Heart left ventricle (tissue), 16 donors: ENCODE data around the gene C13orf42. TPM values are rescaled to one million over a fixed set of nuclear protein-coding genes. Genes with fewer than 3 reads are reported as not detected.

Source experiments
- ATAC-seq, 4 donors: fragments of 200-7000 bp; cut with Tn5 transposase; one replicate each; pipeline ENCODE4 v1.9.1; 2020 to 2022; ENCODE audit warnings: moderate library complexity in 4 of 4, mild to moderate bottlenecking in 3 of 4, moderate number of reproducible peaks in 1 of 4
- DNase-seq, 5 donors: peaks; one replicate each; pipeline ENCODE4 v3.0.0-alpha.2; 2020
- H3K27ac ChIP-seq, 12 donors: fragments of 200-600 bp; sonication (generic) in 4 of 12; one replicate each; pipeline versions ENCODE4 v1.5.0 to v1.8.0; 2016 to 2022; ENCODE audit warnings: mild to moderate bottlenecking in 2 of 12
- H3K27me3 ChIP-seq, 9 donors: fragments of 200-600 bp; sonication (generic) in 2 of 9; one replicate each; pipeline versions ENCODE4 v1.5.1 to v1.8.0; 2016 to 2022; ENCODE audit warnings: mild to moderate bottlenecking in 3 of 9
- H3K36me3 ChIP-seq, 9 donors: fragments of 200-600 bp; sonication (generic) in 2 of 9; one replicate each; pipeline versions ENCODE4 v1.5.0 to v1.8.0; 2018 to 2022; ENCODE audit warnings: mild to moderate bottlenecking in 2 of 9
- H3K4me1 ChIP-seq, 12 donors: fragments of 200-600 bp; sonication (generic) in 4 of 12; one replicate each; pipeline versions ENCODE4 v1.5.0 to v1.8.0; 2016 to 2022; ENCODE audit warnings: mild to moderate bottlenecking in 3 of 12
- H3K4me3 ChIP-seq, 12 donors: fragments of 200-600 bp; sonication (generic) in 4 of 12; one replicate each; pipeline versions ENCODE4 v1.5.0 to v1.8.0; 2017 to 2022; ENCODE audit warnings: mild to moderate bottlenecking in 9 of 12, moderate library complexity in 4 of 12
- H3K9me3 ChIP-seq, 12 donors: fragments of 200-600 bp; sonication (generic) in 4 of 12; one replicate each; pipeline versions ENCODE4 v1.5.0 to v1.8.0; 2016 to 2022; ENCODE audit warnings: mild to moderate bottlenecking in 1 of 12
- CTCF ChIP-seq, 12 donors: fragments of 200-600 bp; sonication (generic) in 4 of 12; IDR thresholded peaks; one replicate each; pipeline versions ENCODE4 v1.5.0 to v1.8.0; 2018 to 2022; ENCODE audit warnings: antibody characterized with exemption in 12 of 12, mild to moderate bottlenecking in 5 of 12
- POLR2A ChIP-seq, 2 donors: fragments of 450-650 bp; IDR thresholded peaks; one replicate each; pipeline ENCODE4 v1.6.1; 2017; ENCODE audit warnings: antibody characterized with exemption in 2 of 2, mild to moderate bottlenecking in 2 of 2, moderate library complexity in 2 of 2
- WGBS, 4 donors: extraction: QIAGEN DNeasy Blood & Tissue Kit in 2 of 4; methylation state at CpG; one replicate each; pipeline versions ENCODE4 v1.1.5 to v1.1.7; 2013 to 2018; 5-methylcytosine and 5-hydroxymethylcytosine counted together
- intact Hi-C, 10 donors: fragments of 100-400 bp; cut with DNase I; formaldehyde crosslinking; loops; one replicate each; pipeline versions ENCODE4 v1.11.1 to v1.14.2; 2022
- polyA plus RNA-seq, 2 donors: library from polyadenylated mRNA; stranded (reverse); fragments of 200-250 nt; gene quantifications; one replicate each; pipeline ENCODE4 v1.2.3, GENCODE V29; 2013
- total RNA-seq, 9 donors: library from RNA; depleted of rRNA in 2 of 9; stranded (reverse); fragments of >200 nt in 2 of 9; fragmentation: NEBNext Ultra II Directional in 3 of 9; extraction: Animal tissue kit (Norgen Biotek cat#: 25700) in 3 of 9; gene quantifications; one replicate each; pipeline versions ENCODE4 v1.1.0 to v1.2.4, GENCODE V29; 2016 to 2023
- donor health status: ischemic (EF 13 %, LVEDD 7.1; RV severe dilation, severe dysfunction).
- donor health status: healthy with polysubstance abuse.
- donor health status: DM: no; HTN: yes; CAD: no.
- donor health status: DM: no; HTN: no; CAD: no.
- donor health status: ischemic (EF 25% LVEDD 6.9; RV normal size, moderate dysfunction).
- donor health status: ischemic (EF 25% LVEDD 5.7; RV mildly dilated, moderate dysfunction).
- donor health status: healthy.
- donor health status: DM: yes; HTN: yes; CAD: no.
- donor health status: ischemic (EF 35%, LVEDD 5.7; RV mildly dilated, moderate dysfunction).
- donor health status: nonischemic (EF 11% LVEDD 7.7; RV severe dilation, severe dysfunction).
- donor health status: DM: yes; HTN: yes; CAD: no.
- donor health status: PGD.
- donor health status: ischemic (EF 29% LVEDD 5.4; RV normal size, mild dysfunction).
- donor health status: nonischemic (EF 23%, LVEDD 6.1; RV moderate dilation, normal function).

C13orf42 gene
- total and polyA plus RNA-seq, 11 donors: not detected

- H3K9me3 ChIP-seq: no peaks in the 10 kb centered on the region
- H3K4me3 ChIP-seq: no peak overlapping the region
- no peak overlapping the region for H3K27ac ChIP-seq
- no peak for DNase-seq
- intact Hi-C loops: no loop called here
- 81 to 97% (median 90%) methylated on average over 4 of the region's 4 CpGs for WGBS, 4 donors
- TF ChIP-seq CTCF (IDR thresholded peaks at IDR 0.05): no peak
- no peak for TF ChIP-seq POLR2A (IDR thresholded peaks at IDR 0.05)
- no peaks in the 10 kb centered on the region for H3K4me1 ChIP-seq
- ATAC-seq: no peak
- no peaks in the 10 kb centered on the region for H3K36me3 ChIP-seq
- H3K27me3 ChIP-seq: peaks cover 0 to 23% (median 0%) of the 10 kb centered on the region in 9 donors
Measured at GRCh38 chr13:51107996-51108395, 3.1 kb downstream of the C13orf42 start.

- no peaks in the 10 kb centered on the region for H3K36me3 ChIP-seq
- no peaks in the 10 kb centered on the region for H3K9me3 ChIP-seq
- WGBS, 4 donors: 81 to 94% (median 88%) methylated on average over 3 to 4 of the region's 4 CpGs
- intact Hi-C loops: no loop called here
- no peak overlapping the region for H3K27ac ChIP-seq
- ATAC-seq (no peak), DNase-seq (no peak)
- no peak overlapping the region for H3K4me3 ChIP-seq
- TF ChIP-seq POLR2A (IDR thresholded peaks at IDR 0.05) (no peak), CTCF (IDR thresholded peaks at IDR 0.05) (no peak)
- H3K4me1 ChIP-seq: no peaks in the 10 kb centered on the region
- peaks cover 0 to 17% (median 0%) of the 10 kb centered on the region in 9 donors for H3K27me3 ChIP-seq
Measured at GRCh38 chr13:51105046-51105445, 6.0 kb downstream of the C13orf42 start.

- no peaks in the 10 kb centered on the region for H3K4me1 ChIP-seq
- H3K9me3 ChIP-seq: no peaks in the 10 kb centered on the region
- ATAC-seq: no peak
- TF ChIP-seq POLR2A (IDR thresholded peaks at IDR 0.05) (no peak), CTCF (IDR thresholded peaks at IDR 0.05) (no peak)
- WGBS, 4 donors: 50 to 60% (median 55%) methylated on average over 5 of the region's 5 CpGs
- H3K27me3 ChIP-seq: peaks cover 0 to 15% (median 0%) of the 10 kb centered on the region in 9 donors
- DNase-seq: no peak
- no peak overlapping the region for H3K27ac ChIP-seq
- H3K36me3 ChIP-seq: no peaks in the 10 kb centered on the region
- H3K4me3 ChIP-seq: no peak overlapping the region
- intact Hi-C loops: no loop called here
Measured at GRCh38 chr13:51101636-51102235, 9.3 kb downstream of the C13orf42 start.

GRCh38 chr13:51097353-51098043 lies 13.6 kb downstream of the C13orf42 start:
- no peak for ATAC-seq
- intact Hi-C loops: no loop called here

More at GRCh38 chr13:51097353-51098043, 13.6 kb downstream of the C13orf42 start:
- H3K36me3 ChIP-seq: no peaks in the 10 kb centered on the region
- TF ChIP-seq CTCF (IDR thresholded peaks at IDR 0.05) (no peak), POLR2A (IDR thresholded peaks at IDR 0.05) (no peak)
- H3K9me3 ChIP-seq: no peaks in the 10 kb centered on the region
- no peaks in the 10 kb centered on the region for H3K4me1 ChIP-seq
- H3K27me3 ChIP-seq: peaks cover 0 to 8% (median 0%) of the 10 kb centered on the region in 9 donors
- H3K4me3 ChIP-seq: no peak overlapping the region
- no peak for DNase-seq
- H3K27ac ChIP-seq: no peak overlapping the region
- WGBS, 4 donors: 66 to 75% (median 71%) methylated on average over 4 of the region's 4 CpGs
